Karpas-422 (cell line): ENCODE data around the gene ING3. TPM values are rescaled to one million over a fixed set of nuclear protein-coding genes. Genes with fewer than 3 reads are reported as not detected.

Experiments used
- DNase-seq: peaks from one replicate; pipeline ENCODE4 v3.0.0-alpha.2; 2015
- H2AFZ ChIP-seq: fragments of 200-600 bp; sonication (generic); 2 replicates; pipeline ENCODE4 v1.6.1; 2014; ENCODE audit warnings: antibody characterized with exemption, low read length, mixed read lengths
- H3K27ac ChIP-seq: fragments of 200-600 bp; sonication (generic); 2 replicates; pipeline ENCODE4 v1.5.1; 2014; ENCODE audit warnings: mild to moderate bottlenecking, low read length, moderate library complexity
- H3K27me3 ChIP-seq: fragments of 200-600 bp; sonication (generic); 2 replicates; pipeline ENCODE4 v1.6.1; 2014; ENCODE audit warnings: low read length, mixed read lengths
- H3K36me3 ChIP-seq: fragments of 200-600 bp; sonication (generic); 2 replicates; pipeline ENCODE4 v1.6.1; 2014; ENCODE audit warnings: low read length, mixed read lengths; ENCODE audit not compliant: insufficient read depth
- H3K4me1 ChIP-seq: fragments of 200-600 bp; sonication (generic); 2 replicates; pipeline ENCODE4 v1.6.1; 2014; ENCODE audit warnings: mild to moderate bottlenecking, low read length, mixed read lengths
- H3K4me2 ChIP-seq: fragments of 200-600 bp; sonication (generic); 2 replicates; pipeline ENCODE4 v1.6.1; 2014; ENCODE audit warnings: low read length, low read depth, mild to moderate bottlenecking; ENCODE audit not compliant: poor library complexity, severe bottlenecking
- H3K4me3 ChIP-seq: fragments of 200-600 bp; sonication (generic); 2 replicates; pipeline ENCODE4 v1.5.1; 2014; ENCODE audit warnings: mild to moderate bottlenecking, antibody characterized with exemption, low read length, mixed read lengths
- H3K79me2 ChIP-seq: fragments of 200-600 bp; sonication (generic); 2 replicates; pipeline ENCODE4 v1.6.1; 2014; ENCODE audit warnings: mild to moderate bottlenecking, low read length, mixed read lengths
- H3K9ac ChIP-seq: fragments of 200-600 bp; sonication (generic); 2 replicates; pipeline ENCODE4 v1.6.0; 2014; ENCODE audit warnings: low read length
- H3K9me2 ChIP-seq: fragments of 200-600 bp; sonication (generic), shearing (Covaris generic); replicated peaks from 2 replicates; pipeline ENCODE4 v1.6.0; 2014; ENCODE audit warnings: mild to moderate bottlenecking, low read length, moderate library complexity; ENCODE audit not compliant: insufficient read depth
- H3K9me3 ChIP-seq: fragments of 300-700, 200-600 bp; sonication (generic); 2 replicates; pipeline ENCODE4 v1.6.1; 2014; ENCODE audit warnings: low read length, mixed read lengths
- H4K20me1 ChIP-seq: fragments of 200-600 bp; sonication (generic); 2 replicates; pipeline ENCODE4 v1.6.1; 2014; ENCODE audit warnings: mild to moderate bottlenecking, antibody characterized with exemption, low read length, low read depth; ENCODE audit not compliant: insufficient read depth
- small RNA-seq: library from RNA; depleted of rRNA; stranded (forward); fragments of <200 nt; gene quantifications from one replicate; pipeline ENCODE3, GENCODE V24; 2014
- total RNA-seq: library from RNA; depleted of rRNA; stranded (reverse); fragments of >200 nt; shearing (Covaris generic); gene quantifications from 2 replicates; pipeline ENCODE4 v1.2.3, GENCODE V29; 2014; ENCODE audit warnings: low replicate concordance; rRNA removed

Gene ING3
- total RNA-seq, 1 experiment from 2014 or later = 20.2 TPM

- Histone ChIP-seq H2AFZ (no peak overlapping the region), H3K4me3 (no peak overlapping the region), H3K27ac (no peak overlapping the region)
Measured at GRCh38 chr7:121026577-121027111, 76.1 kb downstream of the ING3 start.

More at GRCh38 chr7:121026577-121027111, 76.1 kb downstream of the ING3 start:
- DNase-seq = no peak
- H3K9me3 ChIP-seq = no peaks in the 10 kb centered on the region
- no peaks in the 10 kb centered on the region for H3K27me3 ChIP-seq
- H3K36me3 ChIP-seq = no peaks in the 10 kb centered on the region
- no peak overlapping the region for H3K4me2 ChIP-seq
- H3K9me2 ChIP-seq = no peaks in the 10 kb centered on the region
- no peaks in the 10 kb centered on the region for H3K79me2 ChIP-seq
- H4K20me1 ChIP-seq = no peaks in the 10 kb centered on the region
- no peak overlapping the region for H3K9ac ChIP-seq
- H3K4me1 ChIP-seq = no peaks in the 10 kb centered on the region

Small RNA genes lying within 50 kb of the gene (small RNA-seq; reads per million reads assigned to genes)
- not detected for gene RNA5SP240

Other genes starting within 250 kb of the ING3 start
- gene TSPAN12, start 92.6 kb upstream of the ING3 start, total RNA-seq = not detected in 2 replicates
- 0.04 and 1.2 TPM in 2 replicates for gene CPED1, start 37.9 kb downstream of the ING3 start, total RNA-seq